DMS79 treated with DMSO at 0.1 percent for 48 hours (cell line): ENCODE measurements around the gene DLL1.

Experiments
- DNase-seq: peaks from one replicate; lab custom pipeline; 2025; lab: John Stamatoyannopoulos, UW

DLL1 gene

GRCh38 chr6:170294813-170295509, 4.1 kb upstream of the DLL1 start:
- DNase-seq, result peak; percentile 49

DNA sequence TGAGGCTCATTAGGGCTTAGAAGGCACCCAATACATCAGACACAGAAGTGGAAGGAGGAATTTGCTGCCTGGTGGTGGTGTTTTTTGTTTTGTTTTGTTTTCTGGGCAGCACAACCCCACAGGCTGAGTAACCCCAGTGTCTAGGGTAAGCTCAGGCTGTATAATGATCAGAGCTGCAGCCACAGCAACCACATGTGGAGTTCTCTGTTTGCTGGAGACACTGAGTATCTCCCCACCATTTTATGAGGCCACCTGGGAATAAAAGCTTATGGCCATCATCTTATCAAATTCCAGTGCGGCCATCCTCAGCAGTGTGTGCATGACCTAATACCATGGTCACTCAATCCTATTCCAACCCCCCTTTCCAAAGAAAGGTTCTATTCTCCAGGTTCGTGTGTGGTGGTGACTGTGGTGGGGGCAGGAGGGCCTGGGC, 3.4 kb upstream of the DLL1 start:
- no peak for DNase-seq

GRCh38 chr6:170293341-170294231, 2.7 kb upstream of the DLL1 start:
- DNase-seq, result no peak

- peak; percentile 66 for DNase-seq
These were observed 1.7 kb upstream of the DLL1 start for GRCh38 chr6:170292407-170293158.

GRCh38 chr6:170292111-170292406, 1.2 kb upstream of the DLL1 start:
- DNase-seq, result no peak

- peak; percentile 72 for DNase-seq
These were observed 613 bp upstream of the DLL1 start for GRCh38 chr6:170291271-170292110.

GRCh38 chr6:170289951-170290295, 955 bp downstream of the DLL1 start:
- DNase-seq, result no peak

- no peak for DNase-seq
These were observed 1.5 kb downstream of the DLL1 start for GRCh38 chr6:170289180-170289931.

GRCh38 chr6:170288852-170289179, 2.1 kb downstream of the DLL1 start:
- DNase-seq, result peak; percentile 15

DNA sequence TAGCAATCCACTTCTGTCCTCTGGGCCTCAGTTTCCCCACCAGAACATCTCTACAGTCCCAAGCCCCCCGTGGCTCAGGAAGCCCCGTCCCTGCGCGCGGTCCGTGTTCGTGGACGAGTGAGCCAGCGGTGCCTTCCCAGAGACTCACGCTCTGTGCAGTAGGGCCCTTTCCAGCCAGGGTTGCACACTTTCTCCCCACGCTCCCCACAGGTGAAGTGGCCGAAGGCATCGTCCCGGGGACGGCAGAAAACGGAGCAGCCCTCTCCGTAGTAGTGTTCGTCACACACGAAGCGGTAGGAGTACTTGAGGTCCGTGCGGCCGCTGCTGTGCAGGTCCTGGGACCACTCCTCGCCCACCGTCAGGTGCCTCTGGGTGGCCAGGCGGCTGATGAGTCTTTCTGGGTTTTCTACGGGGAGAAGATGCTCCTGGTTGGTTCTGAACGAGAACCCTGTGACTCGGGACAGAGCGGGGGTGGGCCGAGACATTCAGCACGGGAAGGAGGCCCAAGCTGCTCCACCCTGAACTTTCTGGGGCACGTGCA, 2.7 kb downstream of the DLL1 start:
- no peak for DNase-seq

DNA sequence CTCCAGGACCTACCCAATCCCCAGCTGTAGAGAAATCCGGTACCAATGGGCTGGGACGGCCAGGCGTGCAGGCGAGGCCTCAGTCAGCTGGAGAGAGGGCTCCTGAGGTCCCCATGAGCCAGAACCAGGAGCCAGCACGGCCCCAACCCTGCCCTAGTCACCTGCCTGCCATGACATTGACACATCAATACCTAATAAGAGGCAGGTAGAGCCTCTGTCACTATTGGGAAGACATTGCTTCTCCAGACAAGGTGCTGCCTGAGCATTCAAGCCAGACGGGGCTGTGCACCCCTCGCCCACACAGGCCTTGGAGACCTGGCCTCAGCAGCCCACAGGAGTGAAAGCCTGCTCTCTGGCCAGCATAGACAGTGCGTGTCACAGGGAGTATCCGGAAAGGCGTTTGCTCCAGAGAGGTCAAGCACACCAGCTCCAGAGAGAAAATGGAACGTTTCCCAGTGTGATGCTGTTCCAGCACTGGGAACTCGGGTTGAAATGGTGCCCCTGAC, 3.5 kb downstream of the DLL1 start:
- no peak for DNase-seq

DNA sequence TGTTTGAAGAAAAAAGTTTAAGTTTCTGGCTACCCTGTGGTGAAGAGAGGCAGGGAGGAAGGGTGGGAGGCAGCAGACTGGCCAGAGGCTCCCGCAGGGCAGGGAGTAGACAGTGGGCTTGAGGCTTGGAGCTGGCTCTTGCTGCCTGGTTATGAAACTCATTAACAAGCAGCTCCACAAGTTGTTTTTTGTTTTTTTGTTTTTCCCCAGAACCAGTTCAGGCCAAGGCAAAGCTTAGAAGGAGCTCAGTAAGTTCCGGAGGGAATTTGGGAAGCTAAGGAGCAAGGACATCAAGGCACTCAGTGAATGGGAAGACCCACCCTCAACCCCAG, 4.0 kb downstream of the DLL1 start:
- no peak for DNase-seq

DNA sequence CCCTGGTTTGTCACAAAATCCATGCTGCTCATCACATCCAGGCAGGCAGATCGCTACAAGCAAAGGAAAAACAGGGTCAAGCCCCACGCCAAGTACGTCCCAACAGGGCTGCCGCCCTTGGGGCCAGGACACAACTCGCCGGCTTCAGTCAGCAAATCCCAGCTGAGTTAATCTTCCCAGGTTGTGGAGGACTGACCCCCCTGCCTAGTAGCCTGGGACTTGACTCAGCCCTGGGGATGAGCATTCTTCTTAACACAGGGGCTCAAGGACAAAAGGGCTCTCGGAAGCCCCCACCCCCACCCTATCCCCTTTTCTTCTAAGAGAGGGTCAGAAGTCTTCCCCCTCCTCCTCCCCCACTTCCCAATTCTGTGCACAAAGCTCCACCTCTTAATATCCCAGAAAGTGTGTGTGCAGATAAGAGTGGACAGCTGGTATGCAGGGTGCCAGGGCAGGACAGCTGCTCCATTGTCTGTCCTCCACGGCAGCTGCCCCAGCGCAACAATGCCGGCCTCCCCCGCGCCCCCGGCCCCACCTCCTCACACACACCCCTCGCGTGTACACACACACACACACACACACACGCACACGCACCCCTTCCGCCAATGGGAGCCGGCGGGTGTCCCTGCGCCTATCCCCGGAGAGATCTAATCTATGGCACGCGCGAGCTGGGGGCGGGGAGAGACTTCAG, 4.5 kb downstream of the DLL1 start:
- DNase-seq, result no peak

DNA sequence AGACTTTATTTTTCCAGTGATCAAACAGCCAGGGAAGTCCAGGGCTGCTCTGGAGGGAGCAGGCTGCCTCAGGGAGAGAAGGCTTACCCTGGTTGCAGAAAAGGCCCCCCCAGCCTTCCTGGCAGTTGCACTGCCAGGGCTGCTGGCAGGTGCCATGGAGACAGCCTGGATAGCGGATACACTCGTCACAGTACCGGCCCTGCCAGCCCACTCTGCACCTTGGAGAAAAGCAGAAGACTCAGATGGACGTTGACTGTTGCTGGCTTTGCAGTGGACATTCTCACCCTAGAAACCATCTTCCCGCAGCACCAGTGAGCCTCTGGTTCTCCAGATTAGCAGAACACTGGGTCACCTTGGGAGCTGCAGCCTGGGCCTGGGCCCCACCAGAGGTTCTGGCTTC, 5.4 kb downstream of the DLL1 start:
- DNase-seq, result no peak

DNA sequence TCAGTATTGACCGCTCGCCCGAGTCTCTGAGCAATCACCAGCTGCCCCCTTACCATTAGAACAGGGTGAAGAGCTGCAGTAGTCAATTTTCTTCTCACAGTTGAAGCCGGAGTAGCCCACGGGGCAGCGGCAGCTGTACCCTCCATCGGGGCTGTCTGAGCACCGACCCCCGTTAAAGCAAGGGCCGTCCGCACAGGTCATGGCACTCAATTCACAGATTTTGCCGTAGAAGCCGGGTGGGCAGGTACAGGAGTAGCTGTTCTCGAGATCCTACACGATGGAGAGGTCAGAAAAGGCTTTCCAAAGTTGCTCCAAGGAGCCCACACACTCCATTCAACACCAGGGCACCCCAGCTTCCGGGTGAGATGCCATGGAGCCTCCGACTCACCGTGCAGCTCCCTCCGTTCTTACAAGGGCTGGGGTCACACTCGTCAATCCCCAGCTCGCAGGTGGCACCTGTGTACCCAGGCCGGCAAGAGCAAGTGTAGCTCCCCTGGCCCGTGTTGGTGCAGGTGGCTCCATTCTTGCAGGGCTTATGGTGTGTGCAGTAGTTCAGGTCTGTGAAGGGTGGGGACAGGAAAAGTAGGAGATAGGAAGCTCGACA, 5.9 kb downstream of the DLL1 start:
- DNase-seq, result no peak

- DNase-seq, result no peak
These were observed 6.6 kb downstream of the DLL1 start for GRCh38 chr6:170284126-170284773.

GRCh38 chr6:170283212-170284081, 7.4 kb downstream of the DLL1 start:
- no peak for DNase-seq

DNA sequence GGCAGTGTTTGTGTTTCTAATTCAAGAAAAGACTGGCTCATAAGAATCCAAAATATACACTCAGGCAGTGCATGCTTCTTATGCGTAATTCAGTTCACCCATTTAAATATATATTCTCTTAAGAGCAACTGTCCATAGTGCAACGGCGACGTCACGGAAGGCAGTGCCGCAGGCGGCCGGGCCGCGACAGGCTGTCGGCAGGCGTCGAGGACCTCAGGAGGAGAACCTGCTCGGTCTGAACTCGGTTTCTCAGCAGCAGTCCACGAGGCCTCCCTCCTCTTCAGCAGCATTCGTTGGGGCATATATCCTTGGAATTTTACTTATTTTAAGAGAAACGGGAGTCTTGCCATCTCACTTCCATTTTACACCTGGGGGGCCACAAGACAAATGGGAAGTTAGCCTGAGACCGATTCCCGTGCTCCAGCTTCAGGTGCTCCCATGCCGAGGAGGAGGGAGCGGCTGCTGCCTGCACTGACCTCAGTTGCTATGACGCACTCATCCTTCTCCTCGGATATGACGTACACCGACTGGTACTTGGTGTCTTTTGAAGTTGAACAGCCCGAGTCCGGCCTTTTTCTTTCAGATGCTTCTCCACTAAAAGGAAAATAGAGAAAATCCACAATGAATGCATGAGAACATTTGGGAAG, 8.2 kb downstream of the DLL1 start:
- DNase-seq, result no peak
